K562 (cell line): ENCODE results near the gene RPRD1B. TPM values are rescaled to one million over a fixed set of nuclear protein-coding genes. Genes with fewer than 3 reads are reported as not detected.

Experiments used
- ARID2 ChIP-seq: fragments of 450-650 bp; IDR thresholded peaks from 2 replicates; pipeline ENCODE4 v1.6.1; 2017; ENCODE audit warnings: antibody characterized with exemption, mild to moderate bottlenecking
- CBFA2T3 ChIP-seq: fragments of 450-650 bp; IDR thresholded peaks from 2 replicates; pipeline ENCODE4 v1.6.1; 2017
- CEBPB ChIP-seq: fragments of 450-650 bp; IDR thresholded peaks from 2 replicates; pipeline ENCODE4 v1.6.1; 2016; ENCODE audit warnings: missing genetic modification characterization, missing compliant biosample characterization
- CEBPG ChIP-seq, 3 experiments: fragments of 200-800 bp in 1 of 3; sonication (Bioruptor generic) in 1 of 3; sonication (generic) in 1 of 3; formaldehyde crosslinking in 1 of 3; IDR thresholded peaks in 2 of 3; conservative IDR thresholded peaks in 1 of 3; 2 replicates each; pipeline versions ENCODE4 v1.6.1 to v1.8.0; 2016 to 2022; ENCODE audit warnings: missing compliant biosample characterization in 2 of 3, missing genetic modification characterization in 2 of 3, mild to moderate bottlenecking in 1 of 3, missing genetic modification reagents in 1 of 3
- CHD1 ChIP-seq: fragments of 200-600 bp; sonication (generic); IDR thresholded peaks from one replicate; pipeline ENCODE4 v1.6.1; 2012; ENCODE audit warnings: mild to moderate bottlenecking, moderate library complexity, low read length, inconsistent platforms
- CREBBP ChIP-seq: IDR thresholded peaks from one replicate; pipeline ENCODE4 v1.6.1; 2012; ENCODE audit warnings: low read depth, mild to moderate bottlenecking, control low read depth, inconsistent platforms, low read length
- GATAD2B ChIP-seq: fragments of 450-650 bp; IDR thresholded peaks from 2 replicates; pipeline ENCODE4 v1.6.1; 2017; ENCODE audit warnings: mild to moderate bottlenecking, borderline replicate concordance
- PHF8 ChIP-seq: fragments of 200-600 bp; sonication (generic); IDR thresholded peaks from 2 replicates; pipeline ENCODE4 v1.6.1; 2012; ENCODE audit warnings: mixed run types, mild to moderate bottlenecking, inconsistent platforms, low read length, moderate library complexity, borderline replicate concordance
- POLR2H ChIP-seq: IDR thresholded peaks from 2 replicates; pipeline ENCODE4 v1.6.1; 2016; ENCODE audit warnings: missing genetic modification characterization, low read depth, mild to moderate bottlenecking, control low read depth, missing compliant biosample characterization, moderate library complexity
- RFX1 ChIP-seq: fragments of 450-650 bp; IDR thresholded peaks from 2 replicates; pipeline ENCODE4 v1.6.1; 2016; ENCODE audit warnings: mild to moderate bottlenecking, moderate library complexity
- U2AF1 ChIP-seq: fragments of 200-400 bp; formaldehyde crosslinking; optimal IDR thresholded peaks from 2 replicates; pipeline ENCODE3; 2017; ENCODE audit warnings: mild to moderate bottlenecking, low read depth, low read length, moderate library complexity
- ZNF311 ChIP-seq: fragments of 250-450 bp; sonication (Bioruptor Pico); IDR thresholded peaks from 2 replicates; pipeline ENCODE4 v1.4.0; 2020; ENCODE audit warnings: mild to moderate bottlenecking, moderate library complexity
- ZNF354B ChIP-seq: fragments of 250-450 bp; sonication (Bioruptor Pico); IDR thresholded peaks from 2 replicates; pipeline ENCODE4 v1.4.0; 2020
- polyA plus RNA-seq, 8 experiments: library from polyadenylated mRNA; depleted of rRNA in 4 of 8; stranded (reverse) in 5 of 8; unstranded in 3 of 8; fragments of >200 nt; fragmentation: Nextera tagmentation in 2 of 8; fragmentation: Illumina TruSeq in 1 of 8; extraction: Ambion mirVana in 2 of 8; extraction: Trizol in 1 of 8; gene quantifications; 2 replicates each; pipeline versions ENCODE4 v1.2.1 to v1.2.3, GENCODE V29; 2011 to 2014; ENCODE audit warnings: inconsistent platforms in 1 of 8, missing spikeins in 1 of 8
- total RNA-seq, 7 experiments: library from RNA; depleted of rRNA in 6 of 7; stranded (reverse); fragments of >200 nt in 6 of 7; fragmentation: Illumina TruSeq in 2 of 7; extraction: Trizol in 2 of 7; gene quantifications; 2 replicates each; pipeline versions ENCODE4 v1.2.1 to v1.2.3, GENCODE V29; 2011 to 2021; ENCODE audit warnings: low replicate concordance in 1 of 7
- TF ChIP-seq, protein P1 (sequence below), 2 experiments: fragments of 450-650 bp; formaldehyde crosslinking in 1 of 2; IDR thresholded peaks; 2 replicates each; pipeline versions ENCODE4 v1.4.0 to v1.6.1; 2014 to 2020; ENCODE audit warnings: mild to moderate bottlenecking in 2 of 2, borderline replicate concordance in 1 of 2, low read depth in 1 of 2
- TF ChIP-seq, protein P2 (sequence below): sonication (generic); formaldehyde crosslinking; IDR thresholded peaks from 2 replicates; pipeline ENCODE4 v1.8.0; 2022; ENCODE audit warnings: missing genetic modification reagents, mild to moderate bottlenecking, borderline replicate concordance

Gene RPRD1B
- total and polyA plus RNA-seq, 9 of the 15 experiments (the other 6 are each of a cell fraction or from before 2014, with no cell fraction given) = 5.5 to 43.0 (median 24.4) TPM

GRCh38 chr20:37995856-37996605 is 37.5 kb upstream of the RPRD1B start (continued):
- TF ChIP-seq, protein P1, sequence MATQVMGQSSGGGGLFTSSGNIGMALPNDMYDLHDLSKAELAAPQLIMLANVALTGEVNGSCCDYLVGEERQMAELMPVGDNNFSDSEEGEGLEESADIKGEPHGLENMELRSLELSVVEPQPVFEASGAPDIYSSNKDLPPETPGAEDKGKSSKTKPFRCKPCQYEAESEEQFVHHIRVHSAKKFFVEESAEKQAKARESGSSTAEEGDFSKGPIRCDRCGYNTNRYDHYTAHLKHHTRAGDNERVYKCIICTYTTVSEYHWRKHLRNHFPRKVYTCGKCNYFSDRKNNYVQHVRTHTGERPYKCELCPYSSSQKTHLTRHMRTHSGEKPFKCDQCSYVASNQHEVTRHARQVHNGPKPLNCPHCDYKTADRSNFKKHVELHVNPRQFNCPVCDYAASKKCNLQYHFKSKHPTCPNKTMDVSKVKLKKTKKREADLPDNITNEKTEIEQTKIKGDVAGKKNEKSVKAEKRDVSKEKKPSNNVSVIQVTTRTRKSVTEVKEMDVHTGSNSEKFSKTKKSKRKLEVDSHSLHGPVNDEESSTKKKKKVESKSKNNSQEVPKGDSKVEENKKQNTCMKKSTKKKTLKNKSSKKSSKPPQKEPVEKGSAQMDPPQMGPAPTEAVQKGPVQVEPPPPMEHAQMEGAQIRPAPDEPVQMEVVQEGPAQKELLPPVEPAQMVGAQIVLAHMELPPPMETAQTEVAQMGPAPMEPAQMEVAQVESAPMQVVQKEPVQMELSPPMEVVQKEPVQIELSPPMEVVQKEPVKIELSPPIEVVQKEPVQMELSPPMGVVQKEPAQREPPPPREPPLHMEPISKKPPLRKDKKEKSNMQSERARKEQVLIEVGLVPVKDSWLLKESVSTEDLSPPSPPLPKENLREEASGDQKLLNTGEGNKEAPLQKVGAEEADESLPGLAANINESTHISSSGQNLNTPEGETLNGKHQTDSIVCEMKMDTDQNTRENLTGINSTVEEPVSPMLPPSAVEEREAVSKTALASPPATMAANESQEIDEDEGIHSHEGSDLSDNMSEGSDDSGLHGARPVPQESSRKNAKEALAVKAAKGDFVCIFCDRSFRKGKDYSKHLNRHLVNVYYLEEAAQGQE (IDR thresholded peaks at IDR 0.05; ENCODE audit: borderline replicate concordance) = no peak
- TF ChIP-seq, protein P1 (CRISPR knock-in tag; IDR thresholded peaks at IDR 0.05; ENCODE audit: low read depth) = no peak
- TF ChIP-seq PHF8 = no peak
- TF ChIP-seq CEBPG (CRISPR knock-in tag; IDR thresholded peaks at IDR 0.05) = no peak
- no peak for TF ChIP-seq CEBPG (tag; conservative IDR thresholded peaks at IDR 0.05 in 1 of 2, IDR thresholded peaks at IDR 0.05 in 1 of 2)
- no peak for TF ChIP-seq CBFA2T3
- TF ChIP-seq CREBBP = no peak
- TF ChIP-seq U2AF1 = no peak
- TF ChIP-seq GATAD2B = no peak
- no peak for TF ChIP-seq ZNF354B (CRISPR knock-in tag)
- TF ChIP-seq CEBPB (tag) = no peak
- TF ChIP-seq, protein P2, sequence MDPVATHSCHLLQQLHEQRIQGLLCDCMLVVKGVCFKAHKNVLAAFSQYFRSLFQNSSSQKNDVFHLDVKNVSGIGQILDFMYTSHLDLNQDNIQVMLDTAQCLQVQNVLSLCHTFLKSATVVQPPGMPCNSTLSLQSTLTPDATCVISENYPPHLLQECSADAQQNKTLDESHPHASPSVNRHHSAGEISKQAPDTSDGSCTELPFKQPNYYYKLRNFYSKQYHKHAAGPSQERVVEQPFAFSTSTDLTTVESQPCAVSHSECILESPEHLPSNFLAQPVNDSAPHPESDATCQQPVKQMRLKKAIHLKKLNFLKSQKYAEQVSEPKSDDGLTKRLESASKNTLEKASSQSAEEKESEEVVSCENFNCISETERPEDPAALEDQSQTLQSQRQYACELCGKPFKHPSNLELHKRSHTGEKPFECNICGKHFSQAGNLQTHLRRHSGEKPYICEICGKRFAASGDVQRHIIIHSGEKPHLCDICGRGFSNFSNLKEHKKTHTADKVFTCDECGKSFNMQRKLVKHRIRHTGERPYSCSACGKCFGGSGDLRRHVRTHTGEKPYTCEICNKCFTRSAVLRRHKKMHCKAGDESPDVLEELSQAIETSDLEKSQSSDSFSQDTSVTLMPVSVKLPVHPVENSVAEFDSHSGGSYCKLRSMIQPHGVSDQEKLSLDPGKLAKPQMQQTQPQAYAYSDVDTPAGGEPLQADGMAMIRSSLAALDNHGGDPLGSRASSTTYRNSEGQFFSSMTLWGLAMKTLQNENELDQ (CRISPR knock-in tag) = no peak
- TF ChIP-seq CHD1 = no peak
- TF ChIP-seq POLR2H (tag) = no peak
- no peak for TF ChIP-seq ZNF311 (CRISPR knock-in tag)
- no peak for TF ChIP-seq ARID2
- no peak for TF ChIP-seq RFX1
